Neural cell (in vitro differentiated cells): ENCODE data around the gene DGKB.

Experiments used
- CTCF ChIP-seq: fragments of 450-650 bp; IDR thresholded peaks from 2 replicates; pipeline ENCODE4 v1.5.1; 2014; ENCODE audit warnings: antibody characterized with exemption, mild to moderate bottlenecking, moderate library complexity; ENCODE audit not compliant: poor library complexity, severe bottlenecking
- EP300 ChIP-seq: fragments of 450-650 bp; conservative IDR thresholded peaks from 2 replicates; pipeline ENCODE4 v1.6.1; 2014; ENCODE audit warnings: antibody characterized with exemption, mild to moderate bottlenecking, moderate library complexity; ENCODE audit not compliant: poor library complexity, severe bottlenecking
- MXI1 ChIP-seq: fragments of 450-650 bp; conservative IDR thresholded peaks from 2 replicates; pipeline ENCODE4 v1.6.1; 2014; ENCODE audit warnings: antibody characterized with exemption, mild to moderate bottlenecking; ENCODE audit not compliant: poor library complexity, severe bottlenecking
- POLR2AphosphoS5 ChIP-seq: IDR thresholded peaks from 2 replicates; pipeline ENCODE4 v1.6.1; 2012
- REST ChIP-seq: IDR thresholded peaks from 2 replicates; pipeline ENCODE4 v1.6.1; 2012; ENCODE audit warnings: borderline replicate concordance
- TAF1 ChIP-seq: IDR thresholded peaks from 2 replicates; pipeline ENCODE4 v1.6.1; 2012; ENCODE audit warnings: low read depth

GRCh38 chr7:14717169-14717568 is 185.4 kb downstream of the DGKB start:
- TF ChIP-seq EP300 (no peak), CTCF (no peak), REST (no peak), TAF1 (no peak), MXI1 (no peak), POLR2AphosphoS5 (no peak)
